Measurements from ENCODE around the gene HDAC7. TPM values are rescaled to one million over a fixed set of nuclear protein-coding genes. Genes with fewer than 3 reads are reported as not detected.
A peak's percentile ranks its signal among the peaks of the same experiment; 100 is the strongest.

HDAC7 gene
- total RNA-seq, 8 experiments from 2014 or later: 9.8 to 43.8 (median 19.3) TPM

GRCh38 chr12:47753021-47754001 is 66.4 kb downstream of the HDAC7 start:
- H3K4me1 ChIP-seq (replicated peaks in 1 of 2): peaks cover 0 to 3% of the 10 kb centered on the region in 2 donors
- in situ Hi-C loops (cut with MboI; ENCODE audit: low pct_unique_long_range_greater_than_20kb in 2 of 9, low sequenced_read_pairs in 9 of 9, unreplicated experiment in 9 of 9): no loop called here
- peak in 4 of 8 experiments; percentile 7 to 63 (median 36) for ATAC-seq (replicated peaks in 6 of 8)
- H3K4me3 ChIP-seq: no peak overlapping the region
- H3K27ac ChIP-seq: no peak overlapping the region
- WGBS, 10 experiments: 33 to 89% (median 51%) methylated on average over 1 to 3 of the region's 11 CpGs; no CpG with 5 or more reads in 4 of the 10 experiments

- H3K27ac ChIP-seq: no peak overlapping the region
- in situ Hi-C loops (cut with MboI; ENCODE audit: low pct_unique_long_range_greater_than_20kb in 2 of 9, low sequenced_read_pairs in 9 of 9, unreplicated experiment in 9 of 9): no loop called here
- H3K4me1 ChIP-seq (replicated peaks in 1 of 2): no peaks in the 10 kb centered on the region
- peak in 3 of 8 experiments; percentile 82 to 88 (median 86) for ATAC-seq (replicated peaks in 6 of 8)
- no peak overlapping the region for H3K4me3 ChIP-seq
- WGBS, 10 experiments: 0 to 100% (median 78%) methylated on average over 1 to 5 of the region's 7 CpGs; no CpG with 5 or more reads in 1 of the 10 experiments
Measured at GRCh38 chr12:47752552-47752951, 67.2 kb downstream of the HDAC7 start.

- no peak overlapping the region for H3K4me3 ChIP-seq
- ATAC-seq (replicated peaks in 6 of 8): peak in 1 of 8 experiments; percentile 25
- no peaks in the 10 kb centered on the region for H3K4me1 ChIP-seq (replicated peaks in 1 of 2)
- WGBS, 10 experiments: 57 to 71% methylated on average over 1 of the region's 4 CpGs; no CpG with 5 or more reads in 8 of the 10 experiments
- no peak overlapping the region for H3K27ac ChIP-seq
- in situ Hi-C loops (cut with MboI; ENCODE audit: low pct_unique_long_range_greater_than_20kb in 2 of 9, low sequenced_read_pairs in 9 of 9, unreplicated experiment in 9 of 9): no loop called here
Measured at GRCh38 chr12:47752121-47752520, 67.6 kb downstream of the HDAC7 start.

- Histone ChIP-seq H3K4me3 (no peak overlapping the region), H3K4me1 (replicated peaks in 1 of 2) (no peaks in the 10 kb centered on the region), H3K27ac (no peak overlapping the region)
- in situ Hi-C loops (cut with MboI; ENCODE audit: low pct_unique_long_range_greater_than_20kb in 2 of 9, low sequenced_read_pairs in 9 of 9, unreplicated experiment in 9 of 9): no loop called here
- peak in 1 of 8 experiments; percentile 6 for ATAC-seq (replicated peaks in 6 of 8)
- WGBS, 10 experiments: 40 to 92% (median 71%) methylated on average over 1 to 6 of the region's 9 CpGs; no CpG with 5 or more reads in 6 of the 10 experiments
Measured at GRCh38 chr12:47751561-47751960, 68.1 kb downstream of the HDAC7 start.

- WGBS, 10 experiments: 73% methylated on average over 5 of the region's 19 CpGs; no CpG with 5 or more reads in 9 of the 10 experiments
- no peak for ATAC-seq (replicated peaks in 6 of 8)
- in situ Hi-C loops (cut with MboI; ENCODE audit: low pct_unique_long_range_greater_than_20kb in 2 of 9, low sequenced_read_pairs in 9 of 9, unreplicated experiment in 9 of 9): no loop called here
- Histone ChIP-seq H3K4me3 (no peak overlapping the region), H3K4me1 (replicated peaks in 1 of 2) (no peaks in the 10 kb centered on the region), H3K27ac (no peak overlapping the region)
Measured at GRCh38 chr12:47750916-47751470, 68.7 kb downstream of the HDAC7 start.

GRCh38 chr12:47750229-47750798 is 69.4 kb downstream of the HDAC7 start:
- no peak overlapping the region for H3K27ac ChIP-seq
- WGBS, 10 experiments: 80 to 100% (median 93%) methylated on average over 1 to 4 of the region's 10 CpGs; no CpG with 5 or more reads in 3 of the 10 experiments

GRCh38 chr12:47748899-47749298 is 70.8 kb downstream of the HDAC7 start:
- H3K27ac ChIP-seq: no peak overlapping the region
- no peak for ATAC-seq (replicated peaks in 6 of 8)
- no peaks in the 10 kb centered on the region for H3K4me1 ChIP-seq (replicated peaks in 1 of 2)
- in situ Hi-C loops (cut with MboI; ENCODE audit: low pct_unique_long_range_greater_than_20kb in 2 of 9, low sequenced_read_pairs in 9 of 9, unreplicated experiment in 9 of 9): loop anchor here in 1 of 9 experiments (25.0 kb wide), 1 partner anchor 238 kb away; no protein-coding TSS in a partner anchor
- no peak overlapping the region for H3K4me3 ChIP-seq
- 100% methylated on average over 1 of the region's 3 CpGs; no CpG with 5 or more reads in 9 of the 10 experiments for WGBS, 10 experiments

More at GRCh38 chr12:47750229-47750798, 69.4 kb downstream of the HDAC7 start:
- in situ Hi-C loops (cut with MboI; ENCODE audit: low pct_unique_long_range_greater_than_20kb in 2 of 9, low sequenced_read_pairs in 9 of 9, unreplicated experiment in 9 of 9): no loop called here
- ATAC-seq (replicated peaks in 6 of 8): no peak
- Histone ChIP-seq H3K4me3 (no peak overlapping the region), H3K4me1 (replicated peaks in 1 of 2) (no peaks in the 10 kb centered on the region)

GRCh38 chr12:47748507-47748828 is 71.2 kb downstream of the HDAC7 start:
- in situ Hi-C loops (cut with MboI; ENCODE audit: low pct_unique_long_range_greater_than_20kb in 2 of 9, low sequenced_read_pairs in 9 of 9, unreplicated experiment in 9 of 9): loop anchor here in 1 of 9 experiments (25.0 kb wide), 1 partner anchor 239 kb away; no protein-coding TSS in a partner anchor
- no peaks in the 10 kb centered on the region for H3K4me1 ChIP-seq (replicated peaks in 1 of 2)
- H3K4me3 ChIP-seq: no peak overlapping the region
- H3K27ac ChIP-seq: no peak overlapping the region
- no peak for ATAC-seq (replicated peaks in 6 of 8)
- WGBS, 10 experiments: 100% methylated on average over 1 of the region's 1 CpG; no CpG with 5 or more reads in 9 of the 10 experiments

GRCh38 chr12:47747596-47748506 is 71.9 kb downstream of the HDAC7 start:
- H3K27ac ChIP-seq: no peak overlapping the region
- no peak for ATAC-seq (replicated peaks in 6 of 8)
- no peaks in the 10 kb centered on the region for H3K4me1 ChIP-seq (replicated peaks in 1 of 2)
- in situ Hi-C loops (cut with MboI; ENCODE audit: low pct_unique_long_range_greater_than_20kb in 2 of 9, low sequenced_read_pairs in 9 of 9, unreplicated experiment in 9 of 9): loop anchor here in 1 of 9 experiments (25.0 kb wide), 1 partner anchor 239 kb away; no protein-coding TSS in a partner anchor
- H3K4me3 ChIP-seq: no peak overlapping the region
- 70 to 100% (median 88%) methylated on average over 1 to 3 of the region's 14 CpGs; no CpG with 5 or more reads in 5 of the 10 experiments for WGBS, 10 experiments

- H3K4me3 ChIP-seq: no peak overlapping the region
- no peaks in the 10 kb centered on the region for H3K4me1 ChIP-seq (replicated peaks in 1 of 2)
- H3K27ac ChIP-seq: no peak overlapping the region
- 40 to 100% (median 66%) methylated on average over 1 to 4 of the region's 4 CpGs; no CpG with 5 or more reads in 2 of the 10 experiments for WGBS, 10 experiments
- in situ Hi-C loops (cut with MboI; ENCODE audit: low pct_unique_long_range_greater_than_20kb in 2 of 9, low sequenced_read_pairs in 9 of 9, unreplicated experiment in 9 of 9): loop anchor here in 1 of 9 experiments (25.0 kb wide), 1 partner anchor 240 kb away; no protein-coding TSS in a partner anchor
- no peak for ATAC-seq (replicated peaks in 6 of 8)
Measured at GRCh38 chr12:47747126-47747525, 72.6 kb downstream of the HDAC7 start.

- Histone ChIP-seq H3K27ac (no peak overlapping the region), H3K4me3 (no peak overlapping the region), H3K4me1 (replicated peaks in 1 of 2) (peaks cover 0 to 1% of the 10 kb centered on the region in 2 donors)
- in situ Hi-C loops (cut with MboI; ENCODE audit: low pct_unique_long_range_greater_than_20kb in 2 of 9, low sequenced_read_pairs in 9 of 9, unreplicated experiment in 9 of 9): loop anchor here in 1 of 9 experiments (25.0 kb wide), 1 partner anchor 241 kb away; no protein-coding TSS in a partner anchor
- 20 to 100% (median 67%) methylated on average over 1 of the region's 7 CpGs; no CpG with 5 or more reads in 5 of the 10 experiments for WGBS, 10 experiments
- ATAC-seq (replicated peaks in 6 of 8): no peak
Measured at GRCh38 chr12:47746523-47746922, 73.2 kb downstream of the HDAC7 start.

- WGBS, 10 experiments: 60 to 76% (median 73%) methylated on average over 1 to 5 of the region's 5 CpGs; no CpG with 5 or more reads in 7 of the 10 experiments
- in situ Hi-C loops (cut with MboI; ENCODE audit: low pct_unique_long_range_greater_than_20kb in 2 of 9, low sequenced_read_pairs in 9 of 9, unreplicated experiment in 9 of 9): loop anchor here in 1 of 9 experiments (25.0 kb wide), 1 partner anchor 241 kb away; no protein-coding TSS in a partner anchor
- no peak for ATAC-seq (replicated peaks in 6 of 8)
- Histone ChIP-seq H3K4me3 (no peak overlapping the region), H3K27ac (no peak overlapping the region), H3K4me1 (replicated peaks in 1 of 2) (peaks cover 3 to 6% of the 10 kb centered on the region in 2 donors)
Measured at GRCh38 chr12:47746073-47746472, 73.6 kb downstream of the HDAC7 start.

All from motor neuron (in vitro differentiated cells).